ENCODE measurements around the gene NID1. TPM values are rescaled to one million over a fixed set of nuclear protein-coding genes. Genes with fewer than 3 reads are reported as not detected.
"Not testable (repeated sequence)": the region's sequence is repeated elsewhere in the genome, so short reads cannot be mapped to it uniquely, and the experiment has no call there.

Gene NID1
- total RNA-seq, 3 donors from 2014 or later: 60.3 to 288 (median 154) TPM

GRCh38 chr1:235931171-235931738 lies 133.6 kb downstream of the NID1 start:
- Histone ChIP-seq H3K27ac (no peak overlapping the region), H3K9me3 (no peaks in the 10 kb centered on the region), H3K4me3 (no peak overlapping the region), H3K4me1 (no peaks in the 10 kb centered on the region), H3K27me3 (no peaks in the 10 kb centered on the region), H3K36me3 (no peaks in the 10 kb centered on the region)
- intact Hi-C loops (cut with DNase I; ENCODE audit: low total_unique reads): no loop called here
- no peak for TF ChIP-seq POLR2A (IDR thresholded peaks at IDR 0.05)
- no peak for TF ChIP-seq POLR2AphosphoS5 (IDR thresholded peaks at IDR 0.05)
- no peak for TF ChIP-seq CTCF (IDR thresholded peaks at IDR 0.05)
- DNase-seq (ENCODE audit: low spot score in 2 of 2): no peak

- Histone ChIP-seq H3K36me3 (no peaks in the 10 kb centered on the region), H3K27ac (no peak overlapping the region), H3K4me3 (no peak overlapping the region), H3K27me3 (no peaks in the 10 kb centered on the region), H3K4me1 (no peaks in the 10 kb centered on the region), H3K9me3 (no peaks in the 10 kb centered on the region)
- intact Hi-C loops (cut with DNase I; ENCODE audit: low total_unique reads): no loop called here
- DNase-seq (ENCODE audit: low spot score in 2 of 2): no peak
- TF ChIP-seq POLR2AphosphoS5 (IDR thresholded peaks at IDR 0.05): no peak
- no peak for TF ChIP-seq CTCF (IDR thresholded peaks at IDR 0.05)
- TF ChIP-seq POLR2A (IDR thresholded peaks at IDR 0.05): no peak
Observed at GRCh38 chr1:235930543-235930942, 134.3 kb downstream of the NID1 start.

GRCh38 chr1:235929216-235929615 lies 135.7 kb downstream of the NID1 start:
- no peak overlapping the region for H3K27ac ChIP-seq
- H3K4me1 ChIP-seq: no peaks in the 10 kb centered on the region
- TF ChIP-seq POLR2AphosphoS5 (IDR thresholded peaks at IDR 0.05) (no peak), CTCF (IDR thresholded peaks at IDR 0.05) (no peak), POLR2A (IDR thresholded peaks at IDR 0.05) (no peak)
- H3K36me3 ChIP-seq: no peaks in the 10 kb centered on the region
- no peaks in the 10 kb centered on the region for H3K9me3 ChIP-seq
- no peak for DNase-seq (ENCODE audit: low spot score in 2 of 2)
- no peaks in the 10 kb centered on the region for H3K27me3 ChIP-seq
- no peak overlapping the region for H3K4me3 ChIP-seq
- intact Hi-C loops (cut with DNase I; ENCODE audit: low total_unique reads): no loop called here

GRCh38 chr1:235928197-235928596 lies 136.7 kb downstream of the NID1 start:
- DNase-seq (ENCODE audit: low spot score in 2 of 2): no peak
- H3K27ac ChIP-seq: no peak overlapping the region

GRCh38 chr1:235927551-235927950 lies 137.3 kb downstream of the NID1 start:
- H3K27me3 ChIP-seq; H3K9me3 ChIP-seq; H3K27ac ChIP-seq; H3K4me1 ChIP-seq; DNase-seq (ENCODE audit: low spot score in 2 of 2); H3K36me3 ChIP-seq; intact Hi-C loops (cut with DNase I; ENCODE audit: low total_unique reads); H3K4me3 ChIP-seq: not testable (repeated sequence)

More at GRCh38 chr1:235928197-235928596, 136.7 kb downstream of the NID1 start:
- intact Hi-C loops (cut with DNase I; ENCODE audit: low total_unique reads): no loop called here
- H3K4me3 ChIP-seq: no peak overlapping the region
- TF ChIP-seq POLR2AphosphoS5 (IDR thresholded peaks at IDR 0.05) (no peak), CTCF (IDR thresholded peaks at IDR 0.05) (no peak), POLR2A (IDR thresholded peaks at IDR 0.05) (no peak)
- H3K9me3 ChIP-seq: no peaks in the 10 kb centered on the region
- H3K27me3 ChIP-seq: no peaks in the 10 kb centered on the region
- no peaks in the 10 kb centered on the region for H3K4me1 ChIP-seq
- no peaks in the 10 kb centered on the region for H3K36me3 ChIP-seq

Other genes with a start within 250 kb of the NID1 start
- gene LYST, start 198.2 kb downstream of the NID1 start, total RNA-seq: 10 to 100 TPM; 63.3 to 78.3 (median 66.1) TPM
- gene GPR137B, start 77.4 kb upstream of the NID1 start, total RNA-seq: 10 to 100 TPM; 24.1 to 29.6 (median 25.6) TPM
- 10 to 100 TPM in 2 of 3 donors, 1 to 10 TPM in 1; 9.0 to 23.1 (median 17.0) TPM for gene ERO1B, start 216.9 kb upstream of the NID1 start, total RNA-seq